CD4-positive, alpha-beta T cell treated with Interleukin-15 for 4 hours (primary cell): ENCODE measurements around the gene MDC1.
"Not testable (repeated sequence)": the region's sequence is repeated elsewhere in the genome, so short reads cannot be mapped to it uniquely, and the experiment has no call there.

Experiments
- DNase-seq: peaks from one replicate; pipeline ENCODE4 v3.0.0-alpha.2; 2020; ENCODE audit warnings: low spot score

MDC1 gene

GRCh38 chr6:30679765-30680535, 37.1 kb downstream of the MDC1 start:
- DNase-seq = no peak

GRCh38 chr6:30678964-30679726, 37.9 kb downstream of the MDC1 start:
- DNase-seq = peak; percentile 92

GRCh38 chr6:30676660-30677285, 40.3 kb downstream of the MDC1 start:
- no peak for DNase-seq

- peak; percentile 96 for DNase-seq
Observed at GRCh38 chr6:30672445-30673253, 44.4 kb downstream of the MDC1 start, which contains the start of gene DHX16. Gene DHX16 (minus strand): TSS chr6:30673006. CDS start chr6:30672841, 165 bp downstream.

GRCh38 chr6:30670760-30671527, 46.1 kb downstream of the MDC1 start:
- DNase-seq = no peak

- DNase-seq = not testable (repeated sequence)
Observed at GRCh38 chr6:30666300-30666699, 50.8 kb downstream of the MDC1 start.

GRCh38 chr6:30664994-30665767, 51.9 kb downstream of the MDC1 start:
- no peak for DNase-seq

- DNase-seq = not testable (repeated sequence)
Observed at GRCh38 chr6:30657922-30658321, 59.2 kb downstream of the MDC1 start.

- no peak for DNase-seq
Observed at GRCh38 chr6:30657454-30657853, 59.6 kb downstream of the MDC1 start.

- DNase-seq = no peak
Observed at GRCh38 chr6:30656513-30656912, 60.6 kb downstream of the MDC1 start.

- no peak for DNase-seq
Observed at GRCh38 chr6:30655743-30656094, 61.4 kb downstream of the MDC1 start.

GRCh38 chr6:30654798-30655742, 62.0 kb downstream of the MDC1 start:
- DNase-seq = no peak

GRCh38 chr6:30651143-30651542, 65.9 kb downstream of the MDC1 start:
- DNase-seq = no peak
